ENCODE data around the gene HUWE1.

Gene HUWE1

DNA sequence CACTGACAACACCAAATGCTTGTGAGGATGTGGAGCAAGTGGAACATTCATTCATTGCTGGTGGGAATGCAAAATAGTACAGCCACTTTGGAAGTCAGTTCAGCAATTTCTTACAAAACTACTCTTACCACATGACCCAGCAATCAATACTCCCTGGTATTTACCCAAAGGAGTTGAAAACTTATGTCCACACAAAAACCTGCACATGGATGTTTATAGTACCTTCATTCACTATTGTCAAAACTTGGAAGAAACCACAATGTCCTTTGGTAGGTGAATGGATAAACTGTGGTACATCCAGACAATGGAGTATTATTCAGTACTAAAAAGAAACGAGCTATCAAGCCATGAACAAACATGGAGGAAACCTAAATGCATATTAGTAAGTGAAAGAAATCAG is 27.5 kb downstream of the HUWE1 start:
- H3K4me3 ChIP-seq (ENCODE audit: low read length in 2 of 2), result no peak overlapping the region
- DNase-seq (ENCODE audit: low spot score), result no peak
- no peak overlapping the region for H3K9ac ChIP-seq (ENCODE audit: low read depth, low read length, poor library complexity)
- H2AFZ ChIP-seq (ENCODE audit: low read length), result no peak overlapping the region
- H3K14ac ChIP-seq (ENCODE audit: low read length), result no peak overlapping the region
- no CpG with 5 or more reads among the region's 1 CpG for WGBS, 2 donors (ENCODE audit: extremely low coverage in 2 of 2, insufficient read length in 2 of 2, insufficient replicate concordance in 1 of 2)
- no peak overlapping the region for H4K8ac ChIP-seq (ENCODE audit: low read depth, low read length)
- H3K9me3 ChIP-seq (replicated peaks in 1 of 2; ENCODE audit: control insufficient read depth in 2 of 2, insufficient read depth in 1 of 2, low read depth in 1 of 2, low read length in 2 of 2), result peaks cover 0 to 3% of the 10 kb centered on the region in 2 donors
- no peak overlapping the region for H2BK12ac ChIP-seq (ENCODE audit: low read length)
- H3K4me1 ChIP-seq (ENCODE audit: control insufficient read depth in 2 of 2, insufficient read depth in 1 of 2, low read depth in 1 of 2, low read length in 2 of 2), result no peaks in the 10 kb centered on the region
- no peaks in the 10 kb centered on the region for H3K79me1 ChIP-seq (ENCODE audit: low read depth, low read length)
- no peak overlapping the region for H3K4me2 ChIP-seq (ENCODE audit: insufficient read depth, low read length, poor library complexity, severe bottlenecking)
- no peak overlapping the region for H3K18ac ChIP-seq (ENCODE audit: low read length)
- no peaks in the 10 kb centered on the region for H3K27me3 ChIP-seq (ENCODE audit: control insufficient read depth in 3 of 3, insufficient read depth in 3 of 3, low read depth in 1 of 3, low read length in 3 of 3)
- H3K36me3 ChIP-seq (replicated peaks in 1 of 2; ENCODE audit: control insufficient read depth in 2 of 2, insufficient read depth in 2 of 2, low read length in 2 of 2), result peaks cover 0 to 59% of the 10 kb centered on the region in 2 donors
- no peak overlapping the region for H2BK15ac ChIP-seq (ENCODE audit: low read length)
- no peak overlapping the region for H4K91ac ChIP-seq (ENCODE audit: low read depth, low read length, poor library complexity)
- H2AK5ac ChIP-seq (ENCODE audit: low read depth, low read length), result no peak overlapping the region
- no peak overlapping the region for H3K4ac ChIP-seq (ENCODE audit: low read length)
- no peak overlapping the region for H2BK5ac ChIP-seq (ENCODE audit: low read length)
- H3K23ac ChIP-seq (ENCODE audit: low read depth, low read length, poor library complexity), result no peak overlapping the region
- H3K27ac ChIP-seq (replicated peaks; ENCODE audit: low read length), result no peak overlapping the region
- H2BK120ac ChIP-seq (ENCODE audit: low read depth, low read length), result no peak overlapping the region

DNA sequence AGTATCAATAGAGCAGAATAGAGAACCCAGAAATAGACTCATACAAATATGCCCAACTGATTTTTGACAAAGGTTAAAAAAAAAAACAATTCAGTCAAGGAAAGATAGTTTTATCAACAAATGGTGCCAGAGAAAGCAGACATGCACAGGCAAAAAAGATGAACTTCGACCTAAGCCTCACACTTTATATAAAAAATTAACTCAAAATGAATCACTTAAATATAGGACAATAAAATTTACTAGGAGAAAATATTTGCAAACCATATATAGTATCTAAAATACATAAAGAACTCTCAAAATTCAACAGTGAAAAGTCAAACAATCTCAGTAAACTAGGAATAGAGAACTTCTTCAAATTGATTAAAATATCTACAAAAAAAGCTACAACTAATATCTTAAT is 29.7 kb downstream of the HUWE1 start:
- no peak overlapping the region for H3K9ac ChIP-seq (ENCODE audit: low read depth, low read length, poor library complexity)
- peaks cover 3 to 64% of the 10 kb centered on the region in 2 donors for H3K36me3 ChIP-seq (replicated peaks in 1 of 2; ENCODE audit: control insufficient read depth in 2 of 2, insufficient read depth in 2 of 2, low read length in 2 of 2)
- H3K23ac ChIP-seq (ENCODE audit: low read depth, low read length, poor library complexity), result no peak overlapping the region
- no peaks in the 10 kb centered on the region for H3K4me1 ChIP-seq (ENCODE audit: control insufficient read depth in 2 of 2, insufficient read depth in 1 of 2, low read depth in 1 of 2, low read length in 2 of 2)
- DNase-seq (ENCODE audit: low spot score), result no peak
- no peak overlapping the region for H2BK5ac ChIP-seq (ENCODE audit: low read length)
- H3K27me3 ChIP-seq (ENCODE audit: control insufficient read depth in 3 of 3, insufficient read depth in 3 of 3, low read depth in 1 of 3, low read length in 3 of 3), result no peaks in the 10 kb centered on the region
- no peak overlapping the region for H2AFZ ChIP-seq (ENCODE audit: low read length)
- H2BK120ac ChIP-seq (ENCODE audit: low read depth, low read length), result no peak overlapping the region
- H3K4ac ChIP-seq (ENCODE audit: low read length), result no peak overlapping the region
- no peak overlapping the region for H4K8ac ChIP-seq (ENCODE audit: low read depth, low read length)
- H3K18ac ChIP-seq (ENCODE audit: low read length), result no peak overlapping the region
- WGBS, 2 donors (ENCODE audit: extremely low coverage in 2 of 2, insufficient read length in 2 of 2, insufficient replicate concordance in 1 of 2), result no CpG with 5 or more reads among the region's 1 CpG
- H2AK5ac ChIP-seq (ENCODE audit: low read depth, low read length), result no peak overlapping the region
- no peak overlapping the region for H3K4me3 ChIP-seq (ENCODE audit: low read length in 2 of 2)
- H3K27ac ChIP-seq (replicated peaks; ENCODE audit: low read length), result no peak overlapping the region
- no peak overlapping the region for H2BK15ac ChIP-seq (ENCODE audit: low read length)
- no peak overlapping the region for H3K14ac ChIP-seq (ENCODE audit: low read length)
- H3K4me2 ChIP-seq (ENCODE audit: insufficient read depth, low read length, poor library complexity, severe bottlenecking), result no peak overlapping the region
- H3K9me3 ChIP-seq (replicated peaks in 1 of 2; ENCODE audit: control insufficient read depth in 2 of 2, insufficient read depth in 1 of 2, low read depth in 1 of 2, low read length in 2 of 2), result peaks cover 0 to 3% of the 10 kb centered on the region in 2 donors
- H4K91ac ChIP-seq (ENCODE audit: low read depth, low read length, poor library complexity), result no peak overlapping the region
- no peak overlapping the region for H2BK12ac ChIP-seq (ENCODE audit: low read length)
- H3K79me1 ChIP-seq (ENCODE audit: low read depth, low read length), result no peaks in the 10 kb centered on the region

GRCh38 chrX:53654376-53654775 is 32.1 kb downstream of the HUWE1 start:
- Histone ChIP-seq H2BK120ac (ENCODE audit: low read depth, low read length) (no peak overlapping the region), H3K9ac (ENCODE audit: low read depth, low read length, poor library complexity) (no peak overlapping the region), H3K23ac (ENCODE audit: low read depth, low read length, poor library complexity) (no peak overlapping the region), H2BK15ac (ENCODE audit: low read length) (no peak overlapping the region), H3K36me3 (replicated peaks in 1 of 2; ENCODE audit: control insufficient read depth in 2 of 2, insufficient read depth in 2 of 2, low read length in 2 of 2) (peaks cover 11 to 73% of the 10 kb centered on the region in 2 donors), H2AFZ (ENCODE audit: low read length) (no peak overlapping the region), H2BK12ac (ENCODE audit: low read length) (no peak overlapping the region), H3K4me1 (ENCODE audit: control insufficient read depth in 2 of 2, insufficient read depth in 1 of 2, low read depth in 1 of 2, low read length in 2 of 2) (no peaks in the 10 kb centered on the region), H2AK5ac (ENCODE audit: low read depth, low read length) (no peak overlapping the region), H2BK5ac (ENCODE audit: low read length) (no peak overlapping the region), H3K27ac (replicated peaks; ENCODE audit: low read length) (no peak overlapping the region), H3K14ac (ENCODE audit: low read length) (no peak overlapping the region), H3K27me3 (ENCODE audit: control insufficient read depth in 3 of 3, insufficient read depth in 3 of 3, low read depth in 1 of 3, low read length in 3 of 3) (peaks cover 0 to 2% (median 0%) of the 10 kb centered on the region in 3 experiments), H3K9me3 (replicated peaks in 1 of 2; ENCODE audit: control insufficient read depth in 2 of 2, insufficient read depth in 1 of 2, low read depth in 1 of 2, low read length in 2 of 2) (peaks cover 0 to 3% of the 10 kb centered on the region in 2 donors), H3K4ac (ENCODE audit: low read length) (no peak overlapping the region), H3K4me3 (ENCODE audit: low read length in 2 of 2) (no peak overlapping the region), H3K18ac (ENCODE audit: low read length) (no peak overlapping the region), H4K8ac (ENCODE audit: low read depth, low read length) (no peak overlapping the region), H4K91ac (ENCODE audit: low read depth, low read length, poor library complexity) (no peak overlapping the region), H3K79me1 (ENCODE audit: low read depth, low read length) (no peaks in the 10 kb centered on the region), H3K4me2 (ENCODE audit: insufficient read depth, low read length, poor library complexity, severe bottlenecking) (no peak overlapping the region)
- no peak for DNase-seq (ENCODE audit: low spot score)
- WGBS, 2 donors (ENCODE audit: extremely low coverage in 2 of 2, insufficient read length in 2 of 2, insufficient replicate concordance in 1 of 2), result no CpG with 5 or more reads among the region's 3 CpGs

DNA sequence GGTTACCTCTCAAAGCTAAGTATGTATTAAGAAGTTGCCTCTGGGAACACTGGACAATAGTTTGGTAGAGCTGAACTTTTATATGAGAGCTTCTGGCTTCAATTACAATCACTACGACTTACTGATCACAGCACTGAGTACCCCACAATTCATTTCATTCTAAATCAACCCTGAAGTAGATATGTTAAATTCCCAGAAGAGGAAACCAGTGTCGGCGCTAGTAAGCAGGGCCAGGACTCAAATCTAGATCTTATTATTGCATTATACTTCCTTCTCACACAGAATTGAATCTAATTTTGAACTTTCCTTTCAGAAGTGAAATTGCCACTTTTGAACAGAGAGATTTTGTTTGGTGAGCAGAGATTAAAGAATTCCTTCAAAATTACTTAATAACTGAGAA is 41.8 kb downstream of the HUWE1 start:
- peaks cover 3% of the 10 kb centered on the region for H3K79me1 ChIP-seq (ENCODE audit: low read depth, low read length)
- no peak overlapping the region for H4K8ac ChIP-seq (ENCODE audit: low read depth, low read length)
- H4K91ac ChIP-seq (ENCODE audit: low read depth, low read length, poor library complexity), result no peak overlapping the region
- H2BK12ac ChIP-seq (ENCODE audit: low read length), result no peak overlapping the region
- H3K9me3 ChIP-seq (replicated peaks in 1 of 2; ENCODE audit: control insufficient read depth in 2 of 2, insufficient read depth in 1 of 2, low read depth in 1 of 2, low read length in 2 of 2), result no peaks in the 10 kb centered on the region
- H3K27ac ChIP-seq (replicated peaks; ENCODE audit: low read length), result no peak overlapping the region
- H3K23ac ChIP-seq (ENCODE audit: low read depth, low read length, poor library complexity), result no peak overlapping the region
- H3K4me1 ChIP-seq (ENCODE audit: control insufficient read depth in 2 of 2, insufficient read depth in 1 of 2, low read depth in 1 of 2, low read length in 2 of 2), result no peaks in the 10 kb centered on the region
- H3K18ac ChIP-seq (ENCODE audit: low read length), result no peak overlapping the region
- no peak overlapping the region for H2BK15ac ChIP-seq (ENCODE audit: low read length)
- no peak overlapping the region for H3K4me3 ChIP-seq (ENCODE audit: low read length in 2 of 2)
- H3K14ac ChIP-seq (ENCODE audit: low read length), result no peak overlapping the region
- H3K4ac ChIP-seq (ENCODE audit: low read length), result no peak overlapping the region
- H3K9ac ChIP-seq (ENCODE audit: low read depth, low read length, poor library complexity), result no peak overlapping the region
- H2BK120ac ChIP-seq (ENCODE audit: low read depth, low read length), result no peak overlapping the region
- no peak overlapping the region for H3K4me2 ChIP-seq (ENCODE audit: insufficient read depth, low read length, poor library complexity, severe bottlenecking)
- H3K27me3 ChIP-seq (ENCODE audit: control insufficient read depth in 3 of 3, insufficient read depth in 3 of 3, low read depth in 1 of 3, low read length in 3 of 3), result no peaks in the 10 kb centered on the region
- H2BK5ac ChIP-seq (ENCODE audit: low read length), result no peak overlapping the region
- H3K36me3 ChIP-seq (replicated peaks in 1 of 2; ENCODE audit: control insufficient read depth in 2 of 2, insufficient read depth in 2 of 2, low read length in 2 of 2), result peaks cover 19 to 97% of the 10 kb centered on the region in 2 donors
- H2AK5ac ChIP-seq (ENCODE audit: low read depth, low read length), result no peak overlapping the region
- no peak for DNase-seq (ENCODE audit: low spot score)
- WGBS, 2 donors (ENCODE audit: extremely low coverage in 2 of 2, insufficient read length in 2 of 2, insufficient replicate concordance in 1 of 2), result no CpG with 5 or more reads among the region's 3 CpGs
- no peak overlapping the region for H2AFZ ChIP-seq (ENCODE audit: low read length)

All from neuronal stem cell (in vitro differentiated cells).